Lung (tissue), 12 donors: ENCODE results near the gene SH3BGRL. TPM values are rescaled to one million over a fixed set of nuclear protein-coding genes. Genes with fewer than 3 reads are reported as not detected.

ENCODE experiments used
- ATAC-seq: fragments of 200-7000 bp; cut with Tn5 transposase; one replicate; pipeline ENCODE4 v1.9.1; 2020; ENCODE audit warnings: moderate number of reproducible peaks; ENCODE audit not compliant: insufficient read depth, low FRiP score
- DNase-seq, 3 donors: peaks; one replicate each; pipeline ENCODE4 v3.0.0-alpha.2; 2013 to 2017
- H3K27ac ChIP-seq, 2 donors: one replicate each; pipeline ENCODE4 v1.5.1; 2013; ENCODE audit warnings: mild to moderate bottlenecking in 2 of 2, moderate library complexity in 2 of 2, control low read depth in 1 of 2, inconsistent platforms in 1 of 2, low read depth in 1 of 2, low read length in 1 of 2
- H3K27me3 ChIP-seq, 3 donors: one replicate each; pipeline ENCODE4 v1.5.1; 2013; ENCODE audit warnings: low read length in 2 of 3; ENCODE audit not compliant: control insufficient read depth in 3 of 3, insufficient read depth in 3 of 3
- H3K36me3 ChIP-seq, 4 donors: one replicate each; pipeline ENCODE4 v1.5.1; 2013; ENCODE audit warnings: low read length in 4 of 4, mild to moderate bottlenecking in 1 of 4, moderate library complexity in 1 of 4; ENCODE audit not compliant: control insufficient read depth in 4 of 4, insufficient read depth in 4 of 4
- H3K4me1 ChIP-seq, 5 donors: one replicate each; pipeline ENCODE4 v1.5.1; 2013; ENCODE audit warnings: low read length in 5 of 5, mild to moderate bottlenecking in 2 of 5, moderate library complexity in 1 of 5; ENCODE audit not compliant: control insufficient read depth in 5 of 5, insufficient read depth in 5 of 5
- H3K4me3 ChIP-seq: one replicate; pipeline ENCODE4 v1.5.1; 2013; ENCODE audit warnings: mild to moderate bottlenecking, control low read depth, moderate library complexity
- H3K9ac ChIP-seq, 2 donors: one replicate each; pipeline ENCODE4 v1.5.1; 2013; ENCODE audit warnings: low read length in 2 of 2, control low read depth in 1 of 2; ENCODE audit not compliant: insufficient read depth in 1 of 2
- H3K9me3 ChIP-seq, 4 donors: one replicate each; pipeline ENCODE4 v1.5.1; 2013; ENCODE audit warnings: low read length in 3 of 4, mild to moderate bottlenecking in 1 of 4, moderate library complexity in 1 of 4; ENCODE audit not compliant: control insufficient read depth in 4 of 4, insufficient read depth in 3 of 4
- WGBS, 2 donors: extraction: QIAGEN DNeasy Blood & Tissue Kit; methylation state at CpG; one replicate each; pipeline ENCODE4 v1.1.7; 2013; 5-methylcytosine and 5-hydroxymethylcytosine counted together
- polyA plus RNA-seq, 2 donors: library from polyadenylated mRNA; stranded (reverse); fragments of 200-250 nt; gene quantifications; one replicate each; pipeline ENCODE4 v1.2.1, GENCODE V29; 2013
- total RNA-seq, 2 donors: library from RNA; depleted of rRNA in 1 of 2; stranded (reverse); fragments of >200 nt in 1 of 2; gene quantifications; one replicate each; pipeline ENCODE4 v1.2.1, GENCODE V29; 2014 to 2021
- TF ChIP-seq, protein P1 (sequence below): IDR thresholded peaks from 2 replicates; pipeline ENCODE4 v1.5.1; 2012; ENCODE audit warnings: mild to moderate bottlenecking; ENCODE audit errors: control extremely low read depth, extremely low read depth
- donor health status: control.
- donor health status: control.
- donor health status: Bipolar disorder and iron deficiency.
- donor health status: healthy.
- donor health status: DM: yes; HTN: yes; CAD: no.

Gene SH3BGRL
- total and polyA plus RNA-seq, 4 donors: 73.1 to 196 (median 92.9) TPM

DNA sequence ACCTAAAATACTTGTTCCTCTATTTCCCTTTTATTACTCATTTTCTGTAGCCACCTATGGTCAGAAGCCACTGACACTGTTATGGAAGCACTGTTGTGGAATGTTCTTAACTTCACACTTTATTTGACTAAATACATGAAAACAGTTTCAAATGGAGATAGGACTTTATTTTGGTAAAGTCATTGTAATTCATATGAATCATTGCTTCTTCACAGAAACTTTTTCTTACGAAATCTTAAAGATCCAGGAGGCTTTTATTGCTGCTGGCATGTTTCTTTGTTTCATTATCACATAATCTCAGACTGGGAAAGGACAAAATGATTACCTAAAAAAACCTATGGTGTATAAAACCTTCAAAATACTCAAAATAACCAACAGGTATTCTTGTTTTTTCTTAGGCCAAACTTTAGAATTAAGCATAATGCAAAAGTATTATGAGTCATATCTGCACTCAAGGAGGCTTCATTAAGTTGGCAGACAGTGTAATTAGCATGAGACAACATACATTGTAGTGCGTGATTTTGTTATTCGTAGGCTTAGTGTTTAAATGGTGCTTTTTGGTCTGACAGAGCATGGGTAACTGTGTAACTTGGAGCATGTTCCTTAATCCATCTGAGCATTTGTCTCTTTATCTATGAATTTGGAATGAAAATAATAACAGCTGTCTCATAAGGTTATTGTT, 58.0 kb downstream of the SH3BGRL start:
- TF ChIP-seq, protein P1, sequence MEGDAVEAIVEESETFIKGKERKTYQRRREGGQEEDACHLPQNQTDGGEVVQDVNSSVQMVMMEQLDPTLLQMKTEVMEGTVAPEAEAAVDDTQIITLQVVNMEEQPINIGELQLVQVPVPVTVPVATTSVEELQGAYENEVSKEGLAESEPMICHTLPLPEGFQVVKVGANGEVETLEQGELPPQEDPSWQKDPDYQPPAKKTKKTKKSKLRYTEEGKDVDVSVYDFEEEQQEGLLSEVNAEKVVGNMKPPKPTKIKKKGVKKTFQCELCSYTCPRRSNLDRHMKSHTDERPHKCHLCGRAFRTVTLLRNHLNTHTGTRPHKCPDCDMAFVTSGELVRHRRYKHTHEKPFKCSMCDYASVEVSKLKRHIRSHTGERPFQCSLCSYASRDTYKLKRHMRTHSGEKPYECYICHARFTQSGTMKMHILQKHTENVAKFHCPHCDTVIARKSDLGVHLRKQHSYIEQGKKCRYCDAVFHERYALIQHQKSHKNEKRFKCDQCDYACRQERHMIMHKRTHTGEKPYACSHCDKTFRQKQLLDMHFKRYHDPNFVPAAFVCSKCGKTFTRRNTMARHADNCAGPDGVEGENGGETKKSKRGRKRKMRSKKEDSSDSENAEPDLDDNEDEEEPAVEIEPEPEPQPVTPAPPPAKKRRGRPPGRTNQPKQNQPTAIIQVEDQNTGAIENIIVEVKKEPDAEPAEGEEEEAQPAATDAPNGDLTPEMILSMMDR: no peak
- DNase-seq: no peak
- H3K36me3 ChIP-seq: no peaks in the 10 kb centered on the region
- no peak overlapping the region for H3K9ac ChIP-seq
- H3K27ac ChIP-seq: no peak overlapping the region
- peaks cover 0 to 7% (median 0%) of the 10 kb centered on the region in 5 donors for H3K4me1 ChIP-seq
- ATAC-seq: no peak
- H3K4me3 ChIP-seq: no peak overlapping the region
- 65 to 85% methylated on average over 3 of the region's 3 CpGs for WGBS, 2 donors
- no peaks in the 10 kb centered on the region for H3K27me3 ChIP-seq
- no peaks in the 10 kb centered on the region for H3K9me3 ChIP-seq

DNA sequence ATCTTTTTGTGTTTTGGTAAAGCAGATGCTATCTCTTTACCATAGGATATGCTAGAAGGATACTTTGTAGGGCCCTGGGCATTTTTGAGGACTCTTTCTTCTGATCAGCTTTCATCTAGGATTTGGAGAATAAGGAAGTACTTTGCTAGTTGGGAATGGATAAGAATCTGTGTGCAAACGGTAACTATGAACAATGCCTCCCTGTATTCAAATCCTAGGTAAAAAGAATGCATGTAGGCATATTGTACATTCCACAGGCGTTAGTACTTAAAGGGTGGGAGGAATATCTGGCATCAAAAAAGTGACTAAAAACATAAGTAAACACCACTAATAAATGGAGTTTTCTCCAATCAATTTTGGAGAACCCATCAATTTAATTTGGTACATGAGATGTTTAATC, 59.7 kb downstream of the SH3BGRL start:
- Histone ChIP-seq H3K4me3 (no peak overlapping the region), H3K27me3 (no peaks in the 10 kb centered on the region), H3K36me3 (no peaks in the 10 kb centered on the region), H3K27ac (no peak overlapping the region), H3K4me1 (peaks cover 0 to 7% (median 0%) of the 10 kb centered on the region in 5 donors), H3K9me3 (no peaks in the 10 kb centered on the region), H3K9ac (no peak overlapping the region)
- TF ChIP-seq, protein P1: no peak
- DNase-seq (no peak), ATAC-seq (no peak)
- 63 to 73% methylated on average over 2 of the region's 2 CpGs for whole genome bisulfite sequencing, 2 donors

DNA sequence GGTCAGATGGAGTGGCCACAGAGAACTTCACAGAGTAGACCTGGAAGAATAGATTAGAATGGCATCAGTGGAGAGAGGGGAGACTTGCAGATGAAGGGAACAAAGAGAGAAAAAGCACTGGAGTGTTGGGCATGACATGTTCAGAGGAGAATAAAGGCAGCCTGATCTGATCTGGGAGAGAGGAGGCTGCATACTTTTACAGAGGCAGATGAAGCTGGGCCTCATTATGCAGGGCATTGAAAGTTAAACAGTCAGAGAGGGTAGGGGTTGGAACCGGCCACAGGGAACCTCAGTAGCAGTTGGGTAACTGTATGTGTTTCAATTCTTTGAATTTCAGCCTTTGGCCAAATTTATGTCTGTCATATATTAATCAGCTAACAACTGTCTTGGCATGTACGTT, 61.2 kb downstream of the SH3BGRL start:
- WGBS, 2 donors: 51 to 52% methylated on average over 2 of the region's 2 CpGs
- H3K9ac ChIP-seq: no peak overlapping the region
- peak; percentile 27 for ATAC-seq
- no peak overlapping the region for H3K27ac ChIP-seq
- DNase-seq: no peak
- TF ChIP-seq, protein P1: no peak
- H3K4me1 ChIP-seq: peaks cover 0 to 7% (median 0%) of the 10 kb centered on the region in 5 donors
- no peaks in the 10 kb centered on the region for H3K27me3 ChIP-seq
- H3K9me3 ChIP-seq: no peaks in the 10 kb centered on the region
- no peak overlapping the region for H3K4me3 ChIP-seq
- H3K36me3 ChIP-seq: no peaks in the 10 kb centered on the region

DNA sequence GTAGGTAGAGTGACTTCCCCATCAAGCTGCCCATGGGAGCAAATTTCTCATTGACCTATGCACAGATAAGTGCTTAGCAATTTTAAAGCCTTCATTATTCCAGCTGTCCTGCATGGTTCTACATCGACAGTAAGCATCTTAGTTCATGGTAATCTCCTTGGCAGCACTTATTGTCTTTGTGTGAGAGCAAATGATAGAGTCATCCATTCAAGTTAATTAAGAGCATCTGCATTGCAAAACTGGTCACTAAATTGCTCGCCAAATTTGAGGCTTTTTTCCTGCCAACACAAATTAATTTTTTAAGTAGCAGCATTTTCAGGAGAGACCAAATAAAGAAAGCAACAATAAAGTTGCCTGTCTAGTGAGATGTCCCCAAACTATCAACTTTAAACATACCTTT, 76.7 kb downstream of the SH3BGRL start:
- Histone ChIP-seq H3K9me3 (peaks cover 0 to 4% (median 0%) of the 10 kb centered on the region in 4 donors), H3K4me1 (no peaks in the 10 kb centered on the region), H3K4me3 (no peak overlapping the region), H3K9ac (no peak overlapping the region), H3K27me3 (no peaks in the 10 kb centered on the region), H3K36me3 (peaks cover 0 to 9% (median 5%) of the 10 kb centered on the region in 4 donors), H3K27ac (no peak overlapping the region)
- 64 to 91% methylated on average over 2 of the region's 2 CpGs for WGBS, 2 donors
- TF ChIP-seq, protein P1: no peak
- no peak for ATAC-seq
- no peak for DNase-seq
